ENCODE results near the gene ZNRF3.

GRCh38 chr22:28983788-28984441 is 100.5 kb downstream of the ZNRF3 start:
- TF ChIP-seq CTCF (conservative IDR thresholded peaks at IDR 0.05; ENCODE audit: low read depth, low read length) (no peak), EZH2phosphoT487 (IDR thresholded peaks at IDR 0.05; ENCODE audit: borderline replicate concordance, low read length) (no peak)
